DND-41 (cell line): ENCODE results near the gene NTN4.
"Not testable (repeated sequence)": the region's sequence is repeated elsewhere in the genome, so short reads cannot be mapped to it uniquely, and the experiment has no call there.

Source experiments
- ATAC-seq: fragments of 200-7000 bp; cut with Tn5 transposase; 3 replicates; pipeline ENCODE4 v1.9.1; 2021; ENCODE audit warnings: low read depth; ENCODE audit not compliant: insufficient read depth
- DNase-seq: peaks from one replicate; pipeline ENCODE4 v3.0.0-alpha.2; 2020
- H2AFZ ChIP-seq: 2 replicates; pipeline ENCODE4 v1.6.0; 2012; ENCODE audit warnings: low read depth, low read length
- H3K27ac ChIP-seq: 2 replicates; pipeline ENCODE4 v1.5.1; 2012; ENCODE audit warnings: low read length, inconsistent platforms
- H3K27me3 ChIP-seq: fragments of 200-600 bp; sonication (generic); 2 replicates; pipeline ENCODE4 v1.6.0; 2012; ENCODE audit warnings: low read length, mild to moderate bottlenecking, inconsistent platforms; ENCODE audit not compliant: insufficient read depth, poor library complexity
- H3K36me3 ChIP-seq: 2 replicates; pipeline ENCODE4 v1.5.1; 2012; ENCODE audit warnings: low read length, inconsistent platforms; ENCODE audit not compliant: insufficient read depth
- H3K4me1 ChIP-seq: 2 replicates; pipeline ENCODE4 v1.5.1; 2012; ENCODE audit warnings: mild to moderate bottlenecking, low read length; ENCODE audit not compliant: insufficient read depth
- H3K4me2 ChIP-seq: 2 replicates; pipeline ENCODE4 v1.6.0; 2012; ENCODE audit warnings: mild to moderate bottlenecking, moderate library complexity, low read length, inconsistent platforms; ENCODE audit not compliant: insufficient read depth
- H3K4me3 ChIP-seq, 2 experiments: fragments of 200-600 bp in 1 of 2; shearing (Covaris generic) in 1 of 2; 2 replicates each; pipeline ENCODE4 v1.5.1; 2012 to 2016; ENCODE audit warnings: inconsistent platforms in 2 of 2, low read length in 2 of 2, mild to moderate bottlenecking in 2 of 2, low read depth in 1 of 2, moderate library complexity in 1 of 2
- H3K79me2 ChIP-seq: 2 replicates; pipeline ENCODE4 v1.6.0; 2012; ENCODE audit warnings: low read length, inconsistent platforms; ENCODE audit not compliant: insufficient read depth
- H3K9ac ChIP-seq: 2 replicates; pipeline ENCODE4 v1.6.0; 2012; ENCODE audit warnings: low read depth, mild to moderate bottlenecking, inconsistent platforms, low read length, moderate library complexity
- H3K9me3 ChIP-seq: 2 replicates; pipeline ENCODE4 v1.5.1; 2012; ENCODE audit warnings: low read length, moderate library complexity, mild to moderate bottlenecking, inconsistent platforms; ENCODE audit not compliant: insufficient read depth, severe bottlenecking
- H4K20me1 ChIP-seq: 2 replicates; pipeline ENCODE4 v1.6.0; 2012; ENCODE audit warnings: low read length; ENCODE audit not compliant: insufficient read depth
- CTCF ChIP-seq: IDR thresholded peaks from 2 replicates; pipeline ENCODE4 v1.5.1; 2012; ENCODE audit warnings: borderline replicate concordance, low read length, moderate library complexity, mild to moderate bottlenecking; ENCODE audit not compliant: poor library complexity, severe bottlenecking; ENCODE audit errors: extremely low read depth
- EZH2 ChIP-seq: IDR thresholded peaks from 3 replicates; pipeline ENCODE4 v1.6.1; 2012; ENCODE audit warnings: borderline replicate concordance, low read depth, mild to moderate bottlenecking, moderate library complexity, low read length, inconsistent platforms; ENCODE audit not compliant: severe bottlenecking

Gene NTN4

GRCh38 chr12:95739561-95740313, 50.8 kb downstream of the NTN4 start:
- Histone ChIP-seq H3K36me3 (no peaks in the 10 kb centered on the region), H4K20me1 (no peaks in the 10 kb centered on the region), H3K4me2 (no peak overlapping the region), H3K27me3 (no peaks in the 10 kb centered on the region), H3K4me1 (no peaks in the 10 kb centered on the region), H3K27ac (no peak overlapping the region), H3K9me3 (no peaks in the 10 kb centered on the region), H3K9ac (no peak overlapping the region), H3K4me3 (no peak overlapping the region), H2AFZ (no peak overlapping the region), H3K79me2 (no peaks in the 10 kb centered on the region)
- no peak for TF ChIP-seq EZH2
- no peak for ATAC-seq
- DNase-seq: no peak

GRCh38 chr12:95738024-95738611, 52.4 kb downstream of the NTN4 start:
- TF ChIP-seq CTCF (no peak), EZH2 (no peak)

GRCh38 chr12:95736631-95737030, 53.9 kb downstream of the NTN4 start:
- no peaks in the 10 kb centered on the region for H3K27me3 ChIP-seq

More at GRCh38 chr12:95738024-95738611, 52.4 kb downstream of the NTN4 start:
- Histone ChIP-seq H3K4me3 (no peak overlapping the region), H3K27ac (no peak overlapping the region), H3K9me3 (no peaks in the 10 kb centered on the region), H3K4me2 (no peak overlapping the region), H3K27me3 (no peaks in the 10 kb centered on the region), H3K79me2 (no peaks in the 10 kb centered on the region), H3K4me1 (no peaks in the 10 kb centered on the region), H4K20me1 (no peaks in the 10 kb centered on the region), H2AFZ (no peak overlapping the region), H3K36me3 (no peaks in the 10 kb centered on the region), H3K9ac (no peak overlapping the region)
- DNase-seq (no peak), ATAC-seq (no peak)

GRCh38 chr12:95735728-95736127, 54.8 kb downstream of the NTN4 start:
- H2AFZ ChIP-seq, H3K27ac ChIP-seq, H3K9ac ChIP-seq, H3K27me3 ChIP-seq, H3K36me3 ChIP-seq, DNase-seq, H4K20me1 ChIP-seq, ATAC-seq, H3K4me3 ChIP-seq, H3K9me3 ChIP-seq, H3K4me1 ChIP-seq, H3K4me2 ChIP-seq, H3K79me2 ChIP-seq: not testable (repeated sequence)

More at GRCh38 chr12:95736631-95737030, 53.9 kb downstream of the NTN4 start:
- no peak overlapping the region for H3K4me3 ChIP-seq
- H3K36me3 ChIP-seq: no peaks in the 10 kb centered on the region
- H3K4me1 ChIP-seq: no peaks in the 10 kb centered on the region
- TF ChIP-seq CTCF (no peak), EZH2 (no peak)
- no peaks in the 10 kb centered on the region for H3K79me2 ChIP-seq
- H3K9me3 ChIP-seq: no peaks in the 10 kb centered on the region
- DNase-seq (no peak), ATAC-seq (no peak)
- no peak overlapping the region for H3K27ac ChIP-seq
- H4K20me1 ChIP-seq: no peaks in the 10 kb centered on the region
- H3K4me2 ChIP-seq: no peak overlapping the region
- H3K9ac ChIP-seq: no peak overlapping the region
- H2AFZ ChIP-seq: no peak overlapping the region
